ENCODE data around the gene GINS3. TPM values are rescaled to one million over a fixed set of nuclear protein-coding genes. Genes with fewer than 3 reads are reported as not detected.

Gene GINS3
- total RNA-seq, 1 donor from 2014 or later, result 2.1 TPM

GRCh38 chr16:58378401-58378800 lies 13.9 kb upstream of the GINS3 start:
- DNase-seq (ENCODE audit: low spot score), result no peak
- Mint-ChIP-seq H3K27me3 (ENCODE audit: low read depth) (peaks cover 16% of the 10 kb centered on the region), H3K27ac (ENCODE audit: unreplicated experiment) (no peak overlapping the region)

GRCh38 chr16:58379736-58380135 lies 12.5 kb upstream of the GINS3 start:
- Mint-ChIP-seq H3K36me3 (ENCODE audit: low read depth) (no peaks in the 10 kb centered on the region), H3K27me3 (ENCODE audit: low read depth) (peaks cover 16% of the 10 kb centered on the region), H3K4me3 (ENCODE audit: unreplicated experiment) (no peak overlapping the region), H3K9me3 (ENCODE audit: low read depth) (no peaks in the 10 kb centered on the region), H3K27ac (ENCODE audit: unreplicated experiment) (no peak overlapping the region), H3K4me1 (ENCODE audit: low read depth) (peaks cover 5% of the 10 kb centered on the region)
- no peak for DNase-seq (ENCODE audit: low spot score)
- TF ChIP-seq CTCF (IDR thresholded peaks at IDR 0.05), result no peak

More at GRCh38 chr16:58378401-58378800, 13.9 kb upstream of the GINS3 start:
- Mint-ChIP-seq H3K4me1 (ENCODE audit: low read depth) (peaks cover 5% of the 10 kb centered on the region), H3K9me3 (ENCODE audit: low read depth) (no peaks in the 10 kb centered on the region), H3K4me3 (ENCODE audit: unreplicated experiment) (no peak overlapping the region), H3K36me3 (ENCODE audit: low read depth) (no peaks in the 10 kb centered on the region)
- no peak for TF ChIP-seq CTCF (IDR thresholded peaks at IDR 0.05)

GRCh38 chr16:58381661-58382060 lies 10.6 kb upstream of the GINS3 start:
- no peak for DNase-seq (ENCODE audit: low spot score)
- no peaks in the 10 kb centered on the region for H3K36me3 Mint-ChIP-seq (ENCODE audit: low read depth)
- no peak overlapping the region for H3K4me3 Mint-ChIP-seq (ENCODE audit: unreplicated experiment)
- no peak for TF ChIP-seq CTCF (IDR thresholded peaks at IDR 0.05)
- no peaks in the 10 kb centered on the region for H3K9me3 Mint-ChIP-seq (ENCODE audit: low read depth)
- H3K27me3 Mint-ChIP-seq (ENCODE audit: low read depth), result peaks cover 12% of the 10 kb centered on the region
- peaks cover 5% of the 10 kb centered on the region for H3K4me1 Mint-ChIP-seq (ENCODE audit: low read depth)
- no peak overlapping the region for H3K27ac Mint-ChIP-seq (ENCODE audit: unreplicated experiment)

GRCh38 chr16:58384437-58385055 lies 7.7 kb upstream of the GINS3 start:
- no peak overlapping the region for H3K27ac Mint-ChIP-seq (ENCODE audit: unreplicated experiment)
- peaks cover 21% of the 10 kb centered on the region for H3K27me3 Mint-ChIP-seq (ENCODE audit: low read depth)
- no peak for DNase-seq (ENCODE audit: low spot score)
- no peak overlapping the region for H3K4me3 Mint-ChIP-seq (ENCODE audit: unreplicated experiment)
- no peak for TF ChIP-seq CTCF (IDR thresholded peaks at IDR 0.05)
- H3K9me3 Mint-ChIP-seq (ENCODE audit: low read depth), result no peaks in the 10 kb centered on the region
- H3K36me3 Mint-ChIP-seq (ENCODE audit: low read depth), result no peaks in the 10 kb centered on the region
- H3K4me1 Mint-ChIP-seq (ENCODE audit: low read depth), result no peaks in the 10 kb centered on the region

- Mint-ChIP-seq H3K4me1 (ENCODE audit: low read depth) (no peaks in the 10 kb centered on the region), H3K4me3 (ENCODE audit: unreplicated experiment) (no peak overlapping the region), H3K27ac (ENCODE audit: unreplicated experiment) (no peak overlapping the region), H3K27me3 (ENCODE audit: low read depth) (peaks cover 21% of the 10 kb centered on the region), H3K9me3 (ENCODE audit: low read depth) (no peaks in the 10 kb centered on the region), H3K36me3 (ENCODE audit: low read depth) (no peaks in the 10 kb centered on the region)
- DNase-seq (ENCODE audit: low spot score), result no peak
- no peak for TF ChIP-seq CTCF (IDR thresholded peaks at IDR 0.05)
Measured at GRCh38 chr16:58385218-58385773, 7.0 kb upstream of the GINS3 start.

Data from chondrocyte (in vitro differentiated cells).